GM12865 (cell line): ENCODE measurements around the gene SYNDIG1.

Experiments used
- DNase-seq: peaks from one replicate; pipeline ENCODE4 v3.0.0; 2010; ENCODE audit warnings: low read depth
- H3K4me3 ChIP-seq: 2 replicates; pipeline ENCODE4 v1.5.1; 2011; ENCODE audit warnings: mild to moderate bottlenecking, low read depth, low read length, control low read depth
- TF ChIP-seq, protein P1 (sequence below): IDR thresholded peaks from 2 replicates; pipeline ENCODE4 v1.5.1; 2011; ENCODE audit warnings: low read length, control low read depth, low read depth, inconsistent platforms; ENCODE audit not compliant: insufficient read depth; ENCODE audit errors: missing control alignments

The SYNDIG1 gene

DNA sequence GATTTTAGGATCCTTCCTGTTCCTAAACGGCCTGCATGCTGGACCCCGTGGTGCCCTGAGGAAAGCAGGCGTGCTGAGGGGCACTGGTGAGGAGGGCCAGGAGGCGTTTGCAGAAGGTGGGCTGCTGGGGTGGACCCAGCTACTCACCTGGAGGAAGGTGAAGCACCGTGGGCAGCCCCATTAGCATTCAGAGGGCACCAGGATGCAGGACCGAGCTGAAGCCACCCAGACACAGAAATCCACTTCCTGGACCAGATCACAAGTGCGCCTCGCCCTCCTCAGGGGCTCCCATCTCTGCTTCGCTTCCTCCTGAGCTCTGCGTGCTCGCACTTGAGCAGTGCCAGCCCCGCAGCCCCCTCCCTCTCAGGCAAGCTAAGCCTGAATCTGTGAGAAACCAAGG lies 187.0 kb downstream of the SYNDIG1 start:
- TF ChIP-seq, protein P1, sequence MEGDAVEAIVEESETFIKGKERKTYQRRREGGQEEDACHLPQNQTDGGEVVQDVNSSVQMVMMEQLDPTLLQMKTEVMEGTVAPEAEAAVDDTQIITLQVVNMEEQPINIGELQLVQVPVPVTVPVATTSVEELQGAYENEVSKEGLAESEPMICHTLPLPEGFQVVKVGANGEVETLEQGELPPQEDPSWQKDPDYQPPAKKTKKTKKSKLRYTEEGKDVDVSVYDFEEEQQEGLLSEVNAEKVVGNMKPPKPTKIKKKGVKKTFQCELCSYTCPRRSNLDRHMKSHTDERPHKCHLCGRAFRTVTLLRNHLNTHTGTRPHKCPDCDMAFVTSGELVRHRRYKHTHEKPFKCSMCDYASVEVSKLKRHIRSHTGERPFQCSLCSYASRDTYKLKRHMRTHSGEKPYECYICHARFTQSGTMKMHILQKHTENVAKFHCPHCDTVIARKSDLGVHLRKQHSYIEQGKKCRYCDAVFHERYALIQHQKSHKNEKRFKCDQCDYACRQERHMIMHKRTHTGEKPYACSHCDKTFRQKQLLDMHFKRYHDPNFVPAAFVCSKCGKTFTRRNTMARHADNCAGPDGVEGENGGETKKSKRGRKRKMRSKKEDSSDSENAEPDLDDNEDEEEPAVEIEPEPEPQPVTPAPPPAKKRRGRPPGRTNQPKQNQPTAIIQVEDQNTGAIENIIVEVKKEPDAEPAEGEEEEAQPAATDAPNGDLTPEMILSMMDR = no peak

DNA sequence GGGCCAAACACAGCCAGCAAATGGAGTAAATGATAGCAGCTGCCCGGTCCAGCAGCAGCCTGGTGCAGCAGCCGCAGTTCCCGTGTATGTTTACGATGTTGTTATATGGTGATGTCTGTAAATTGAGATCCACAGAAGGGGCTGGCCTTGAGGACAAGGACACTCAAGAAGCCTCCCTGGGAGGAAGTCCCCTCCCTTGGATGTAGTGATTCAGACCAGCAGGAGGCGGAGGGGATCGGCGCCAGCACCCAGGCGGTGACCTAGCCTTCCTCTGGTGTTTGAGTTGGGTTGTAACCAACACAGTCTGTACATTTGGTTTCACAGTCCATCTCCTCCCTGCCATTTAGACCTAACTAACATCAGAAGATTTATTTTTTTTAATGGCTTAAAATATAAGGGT lies 187.8 kb downstream of the SYNDIG1 start:
- TF ChIP-seq, protein P1 = no peak
- DNase-seq = no peak
- no peak overlapping the region for H3K4me3 ChIP-seq

More for the DNA sequence above, 187.0 kb downstream of the SYNDIG1 start:
- no peak overlapping the region for H3K4me3 ChIP-seq
- no peak for DNase-seq

DNA sequence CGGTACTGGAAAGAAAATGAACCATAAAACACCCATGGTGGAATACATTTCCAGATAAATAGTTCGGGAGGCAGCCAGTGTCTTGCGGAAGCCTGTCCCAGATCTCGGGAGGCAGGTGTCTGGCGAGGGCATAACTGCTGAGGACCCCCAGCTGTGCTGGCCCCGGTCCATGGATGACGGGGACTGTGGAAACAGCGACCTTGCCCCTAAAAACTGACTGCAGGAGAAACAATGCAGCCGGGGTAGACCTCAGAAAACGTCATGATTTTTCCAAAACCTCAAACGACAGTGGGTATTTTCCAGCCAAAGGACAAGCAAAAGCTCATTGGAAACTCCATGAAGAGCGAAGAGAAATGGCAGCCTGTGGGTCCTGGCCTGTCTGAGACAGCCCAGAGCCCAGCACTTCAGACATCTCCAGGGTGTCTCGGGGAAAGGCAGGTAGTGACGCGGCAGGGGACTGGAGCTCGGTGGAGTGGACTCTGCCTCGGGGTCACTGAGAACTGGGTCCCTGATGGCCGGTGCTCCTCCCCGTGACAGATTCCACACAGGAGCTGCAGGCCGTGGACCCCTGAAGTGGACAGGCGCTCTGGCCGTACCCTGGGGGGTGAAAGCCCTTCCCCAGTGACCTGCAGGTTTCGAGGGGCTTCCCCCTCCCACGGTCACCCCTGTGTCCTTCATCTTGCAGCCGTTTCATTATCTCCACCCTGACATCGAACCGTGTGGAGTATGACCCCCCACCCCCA lies 188.6 kb downstream of the SYNDIG1 start:
- TF ChIP-seq, protein P1 = no peak

DNA sequence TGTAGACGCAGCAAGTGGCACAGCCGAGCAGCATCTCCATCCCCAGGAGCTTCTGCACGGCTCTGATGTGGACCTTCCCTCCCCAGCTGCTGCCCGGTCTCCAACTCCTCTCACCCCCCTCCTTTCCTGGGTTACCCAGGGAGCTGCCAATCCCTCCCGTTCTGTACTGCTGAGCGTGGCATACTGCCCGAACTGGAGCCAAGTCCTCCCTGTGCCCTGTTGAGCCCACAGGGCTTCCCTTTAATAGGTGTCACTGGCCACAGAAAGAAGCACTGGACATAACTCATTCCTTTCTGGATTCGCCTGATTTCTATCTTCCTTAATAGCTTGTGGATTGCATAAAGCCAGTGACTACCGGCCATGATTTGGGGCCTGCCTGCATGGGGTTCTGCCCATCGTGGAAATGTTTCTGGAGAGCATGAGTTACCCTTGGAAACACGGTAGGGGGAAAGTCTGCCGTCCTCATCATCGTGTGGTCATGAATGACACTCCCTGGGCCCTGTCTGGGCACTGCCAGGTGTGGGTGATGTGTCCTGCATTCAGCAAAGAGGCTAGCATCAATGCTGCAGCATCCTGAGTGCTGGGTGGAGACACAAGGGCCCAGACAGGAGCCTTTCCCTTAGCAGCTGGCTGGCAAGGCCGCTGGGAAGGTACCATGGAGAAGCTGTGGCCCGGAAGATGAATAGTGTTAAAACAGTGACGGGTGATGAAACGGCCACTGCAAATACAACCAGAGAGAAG lies 189.7 kb downstream of the SYNDIG1 start:
- DNase-seq = no peak
- no peak overlapping the region for H3K4me3 ChIP-seq
- TF ChIP-seq, protein P1 = no peak

More for the DNA sequence above, 188.6 kb downstream of the SYNDIG1 start:
- H3K4me3 ChIP-seq = no peak overlapping the region
- no peak for DNase-seq

DNA sequence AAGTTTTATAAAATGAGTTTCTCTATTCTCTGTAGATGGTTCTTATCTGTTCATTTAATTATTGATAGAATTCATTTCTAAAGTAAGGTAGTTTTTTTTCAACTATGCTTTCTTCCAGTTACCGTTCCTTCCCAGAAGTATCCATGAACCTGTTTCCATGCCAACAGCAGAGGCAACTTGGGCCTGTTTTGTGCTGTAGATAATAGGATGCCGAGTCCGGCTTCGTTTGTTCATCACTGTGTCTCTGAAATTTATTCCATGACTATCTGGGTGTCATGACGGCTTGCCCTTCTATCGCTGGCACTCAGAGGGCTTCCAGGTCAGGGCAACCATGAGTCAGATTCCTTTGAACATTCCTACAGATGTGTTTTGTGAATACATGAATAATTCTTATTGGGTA lies 190.4 kb downstream of the SYNDIG1 start:
- TF ChIP-seq, protein P1 = no peak
- DNase-seq = no peak
- H3K4me3 ChIP-seq = no peak overlapping the region

DNA sequence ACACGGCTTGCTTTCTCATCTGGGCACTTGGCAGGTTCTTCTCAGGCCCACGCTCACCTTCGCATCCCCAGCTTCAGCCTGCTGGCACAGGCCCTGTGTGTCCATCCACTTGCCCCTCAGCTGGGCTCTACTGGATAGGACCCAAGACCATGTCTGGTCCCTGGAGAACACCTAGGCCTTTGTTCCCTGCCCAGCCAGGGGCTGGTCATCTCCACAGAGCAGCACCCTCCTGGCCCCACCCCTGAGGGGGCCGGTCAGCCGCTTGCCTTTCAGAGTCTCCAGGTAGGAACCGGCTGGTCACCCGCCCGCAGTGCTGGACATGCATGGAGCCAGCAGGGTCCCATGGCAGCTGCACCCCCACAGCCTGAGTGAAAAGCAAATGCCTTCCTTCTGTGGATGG lies 191.2 kb downstream of the SYNDIG1 start:
- DNase-seq = no peak
- H3K4me3 ChIP-seq = no peak overlapping the region
- TF ChIP-seq, protein P1 = no peak
